NCI-H1694 treated with DMSO at 0.1 percent for 48 hours (cell line): ENCODE measurements around the gene LTF.
"Not testable (repeated sequence)": the region's sequence is repeated elsewhere in the genome, so short reads cannot be mapped to it uniquely, and the experiment has no call there.

Source experiments
- DNase-seq: peaks from one replicate; lab custom pipeline; 2025; lab: John Stamatoyannopoulos, UW

Gene LTF

DNA sequence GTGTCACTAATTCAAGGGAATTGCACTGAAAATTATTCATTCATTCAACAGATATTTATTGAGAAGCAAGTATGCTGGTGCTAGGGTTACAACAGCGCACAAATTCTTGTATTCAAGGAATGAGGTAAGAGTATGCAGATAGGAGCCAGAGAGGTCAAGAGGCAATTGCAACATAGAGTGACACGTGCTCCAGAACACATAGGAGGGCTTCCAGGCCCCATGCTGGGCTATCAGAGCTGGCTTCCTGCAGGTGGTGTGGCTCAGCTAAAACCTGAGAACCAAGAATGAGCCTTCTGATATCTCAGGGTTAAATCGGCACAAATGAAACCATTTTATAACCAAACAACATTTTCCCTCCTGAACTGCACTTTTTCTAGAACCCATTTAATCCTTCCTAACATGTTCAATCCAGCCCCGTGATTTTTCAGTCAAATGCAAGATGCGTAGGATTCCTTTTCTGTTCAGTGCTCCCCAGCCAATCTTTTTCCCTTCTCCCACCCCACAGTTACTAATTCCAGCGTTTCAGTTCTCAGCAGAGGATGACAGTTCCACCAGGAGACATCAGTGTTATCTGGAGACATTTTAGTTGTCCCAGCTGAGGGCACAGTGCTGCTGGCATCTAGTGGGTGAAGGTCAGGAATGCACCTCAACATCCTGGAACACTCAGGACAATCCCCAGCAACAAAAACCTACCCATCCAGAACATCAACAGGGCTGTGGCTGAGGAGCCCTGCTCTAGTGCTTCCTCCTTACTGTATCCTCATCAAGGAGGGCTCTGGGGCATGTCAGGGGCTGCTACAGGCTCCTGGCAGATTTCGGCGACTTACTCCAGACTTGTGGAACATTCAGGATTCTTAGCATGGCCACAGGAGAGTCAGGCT, 70.9 kb downstream of the LTF start:
- no peak for DNase-seq

DNA sequence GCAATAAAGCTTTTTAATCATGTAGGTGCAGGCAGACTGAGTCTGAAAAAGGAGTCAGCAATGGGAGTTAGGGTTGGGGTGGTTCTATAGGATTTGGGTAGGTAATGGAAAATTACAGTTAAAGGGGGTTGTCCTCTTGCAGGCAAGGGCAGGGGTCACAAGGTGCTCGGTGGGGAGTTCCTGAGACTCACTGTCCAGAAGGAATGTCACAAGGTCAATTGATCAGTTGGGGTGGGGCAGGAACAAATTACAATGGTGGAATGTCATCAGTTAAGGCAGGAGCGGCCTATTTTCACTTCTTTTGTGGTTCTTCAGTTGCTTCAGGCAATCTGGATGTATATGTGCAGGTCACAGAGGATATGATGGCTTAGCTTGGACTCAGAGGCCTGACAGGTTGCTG, 71.7 kb downstream of the LTF start:
- no peak for DNase-seq

DNA sequence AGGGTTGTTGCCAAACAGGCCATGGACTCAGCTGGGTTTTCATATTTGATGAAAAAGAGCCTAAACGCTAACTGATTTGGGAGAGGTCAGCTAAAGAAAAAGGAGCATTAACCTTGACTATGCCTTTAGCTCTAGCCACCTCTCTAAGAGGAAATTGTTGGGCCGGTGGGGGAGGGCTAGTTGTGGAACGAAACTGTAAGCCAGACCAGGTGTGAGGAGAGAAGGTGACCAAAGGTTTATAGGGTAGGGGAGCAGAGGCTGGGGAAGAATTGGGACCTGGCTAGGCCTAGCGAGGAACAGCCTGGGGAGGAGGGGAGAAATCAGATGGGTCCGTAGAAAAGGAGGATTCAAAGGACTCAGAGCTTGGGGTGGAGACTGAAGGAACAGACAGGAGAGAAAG, 73.2 kb downstream of the LTF start:
- DNase-seq: not testable (repeated sequence)

DNA sequence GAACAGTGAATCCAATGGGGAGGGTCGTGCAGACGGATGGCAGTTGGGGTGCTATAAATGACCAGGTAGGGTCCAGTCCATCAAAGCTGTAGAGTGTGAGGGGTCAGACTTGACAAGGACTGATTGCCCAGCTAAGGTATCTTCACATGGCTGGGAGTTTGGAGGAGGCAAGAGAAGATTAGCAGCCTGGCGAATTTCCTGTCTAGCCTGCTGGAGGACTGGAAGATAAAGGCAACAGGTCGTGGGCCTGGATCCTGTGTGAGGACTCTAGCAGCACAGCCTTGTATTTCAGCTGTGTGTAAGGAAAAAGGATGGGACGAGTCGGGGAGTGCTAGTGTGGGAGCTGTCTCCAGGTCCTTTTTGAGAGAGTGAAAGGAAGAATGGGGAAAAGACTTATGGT, 75.4 kb downstream of the LTF start:
- DNase-seq: no peak

DNA sequence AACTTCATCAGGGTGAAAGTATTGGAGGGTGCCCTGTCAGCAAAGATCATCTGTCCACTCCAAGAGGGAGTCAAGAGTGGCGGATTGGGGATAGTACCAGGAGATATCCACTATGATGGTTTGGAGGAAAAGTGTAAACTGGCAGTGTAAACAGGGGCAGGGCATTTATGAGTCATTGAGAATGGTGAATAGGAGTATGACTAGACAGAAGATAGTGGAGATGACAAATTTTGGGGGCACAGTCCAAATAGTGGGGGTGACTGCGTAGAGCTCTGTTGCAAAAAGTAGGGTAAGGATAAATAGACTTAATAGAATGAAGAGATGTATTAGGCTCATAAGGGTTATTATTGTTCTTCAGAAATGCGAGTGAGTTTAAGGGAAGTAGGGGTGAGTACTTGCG, 75.9 kb downstream of the LTF start:
- not testable (repeated sequence) for DNase-seq

DNA sequence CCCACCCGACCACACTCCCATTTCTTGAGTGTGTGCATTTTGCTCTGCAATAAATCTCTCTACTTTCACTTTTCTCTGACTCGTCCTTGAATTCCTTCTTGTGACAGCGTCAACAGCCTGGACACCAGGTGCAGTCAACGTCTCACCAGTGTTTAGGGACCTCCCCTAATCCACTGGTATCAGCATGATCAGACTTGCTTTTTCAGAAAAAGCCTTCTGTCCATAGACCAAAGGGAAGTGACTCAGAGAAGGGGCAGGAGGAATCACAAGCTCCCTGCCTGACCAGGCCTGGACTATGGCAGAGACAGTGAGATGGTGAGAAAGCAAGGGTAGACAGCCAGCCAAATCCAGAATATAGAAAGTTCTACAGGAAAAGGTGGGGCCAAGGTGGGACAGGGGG, 78.5 kb downstream of the LTF start:
- DNase-seq: no peak
